Thyroid gland (tissue), 4 donors: Measurements from ENCODE around the gene SLC10A7.

Source experiments
- CTCF ChIP-seq, 6 experiments: fragments of 200-600 bp in 3 of 6; fragments of 450-650 bp in 3 of 6; sonication (generic) in 3 of 6; IDR thresholded peaks; one replicate each; pipeline ENCODE4 v1.5.1; 2016 to 2019; ENCODE audit warnings: antibody characterized with exemption in 6 of 6, mild to moderate bottlenecking in 2 of 6, inconsistent platforms in 1 of 6, moderate library complexity in 1 of 6
- POLR2A ChIP-seq, 2 donors: fragments of 450-650 bp; IDR thresholded peaks; one replicate each; pipeline ENCODE4 v1.6.1; 2017; ENCODE audit warnings: antibody characterized with exemption in 2 of 2, mild to moderate bottlenecking in 2 of 2, moderate library complexity in 1 of 2

GRCh38 chr4:146338512-146338911, 183.2 kb downstream of the SLC10A7 start:
- TF ChIP-seq CTCF (IDR thresholded peaks at IDR 0.05) (no peak), POLR2A (IDR thresholded peaks at IDR 0.05) (no peak)
